ENCODE data around the gene GCHFR. TPM values are rescaled to one million over a fixed set of nuclear protein-coding genes. Genes with fewer than 3 reads are reported as not detected.

The GCHFR gene
- total RNA-seq, 2 experiments from 2014 or later: 25.9 to 29.1 TPM

- Mint-ChIP-seq H3K27me3 (no peaks in the 10 kb centered on the region), H3K4me1 (peaks cover 22% of the 10 kb centered on the region), H3K36me3 (no peaks in the 10 kb centered on the region), H3K4me3 (no peak overlapping the region), H3K9me3 (ENCODE audit: low read depth) (no peaks in the 10 kb centered on the region), H3K27ac (no peak overlapping the region)
- DNase-seq (no peak), ATAC-seq (no peak)
- CTCF ChIA-PET: interaction anchor here (0.7 to 1.4 kb wide), 2 partner anchors 10 to 16 kb away, joined by 3 to 5 read pairs; partner anchors contain the start of gene C15orf62
Observed at GRCh38 chr15:40759961-40760360, 3.9 kb upstream of the GCHFR start.

- peak; percentile 65 for DNase-seq
- Mint-ChIP-seq H3K9me3 (ENCODE audit: low read depth) (no peaks in the 10 kb centered on the region), H3K27ac (peak overlapping the region; percentile 91), H3K4me1 (peaks cover 33% of the 10 kb centered on the region), H3K4me3 (peak overlapping the region; percentile 81), H3K27me3 (no peaks in the 10 kb centered on the region), H3K36me3 (peaks cover 2% of the 10 kb centered on the region)
- CTCF ChIA-PET: interaction anchor here (1.0 to 5.4 kb wide), 6 partner anchors 9 to 110 kb away, joined by 3 to 26 read pairs (median 6); no protein-coding TSS in a partner anchor
- ATAC-seq: peak; percentile 5
Observed at GRCh38 chr15:40762919-40763800, 708 bp upstream of the GCHFR start.

- Mint-ChIP-seq H3K4me3 (peak overlapping the region; percentile 81), H3K36me3 (peaks cover 2% of the 10 kb centered on the region), H3K9me3 (ENCODE audit: low read depth) (no peaks in the 10 kb centered on the region), H3K4me1 (peaks cover 47% of the 10 kb centered on the region), H3K27me3 (no peaks in the 10 kb centered on the region), H3K27ac (peak overlapping the region; percentile 91)
- DNase-seq: no peak
- CTCF ChIA-PET: interaction anchor here (0.9 to 5.4 kb wide), 9 partner anchors 8 to 129 kb away, joined by 3 to 26 read pairs (median 6); no protein-coding TSS in a partner anchor
- ATAC-seq: no peak
Observed at GRCh38 chr15:40764629-40765103, 798 bp downstream of the GCHFR start.

- Mint-ChIP-seq H3K4me3 (no peak overlapping the region), H3K27ac (peak overlapping the region; percentile 91), H3K4me1 (peaks cover 51% of the 10 kb centered on the region), H3K27me3 (no peaks in the 10 kb centered on the region), H3K9me3 (ENCODE audit: low read depth) (no peaks in the 10 kb centered on the region), H3K36me3 (peaks cover 3% of the 10 kb centered on the region)
- ATAC-seq: no peak
- DNase-seq: no peak
- CTCF ChIA-PET: interaction anchor here (0.9 to 5.4 kb wide), 5 partner anchors 12 to 91 kb away, joined by 3 to 26 read pairs (median 6); no protein-coding TSS in a partner anchor
Observed at GRCh38 chr15:40766194-40766815, 2.4 kb downstream of the GCHFR start.

- H3K27ac Mint-ChIP-seq: no peak overlapping the region
- CTCF ChIA-PET: interaction anchor here (0.9 to 5.4 kb wide), 6 partner anchors 11 to 91 kb away, joined by 3 to 26 read pairs (median 4); no protein-coding TSS in a partner anchor
- H3K4me3 Mint-ChIP-seq: no peak overlapping the region
- no peak for DNase-seq
- H3K36me3 Mint-ChIP-seq: peaks cover 3% of the 10 kb centered on the region
- no peak for ATAC-seq
- no peaks in the 10 kb centered on the region for H3K27me3 Mint-ChIP-seq
- no peaks in the 10 kb centered on the region for H3K9me3 Mint-ChIP-seq (ENCODE audit: low read depth)
- H3K4me1 Mint-ChIP-seq: peaks cover 51% of the 10 kb centered on the region
Observed at GRCh38 chr15:40766906-40767837, 3.3 kb downstream of the GCHFR start.

GRCh38 chr15:40767838-40768500 lies 4.1 kb downstream of the GCHFR start:
- H3K27ac Mint-ChIP-seq: no peak overlapping the region
- H3K36me3 Mint-ChIP-seq: peaks cover 3% of the 10 kb centered on the region
- H3K9me3 Mint-ChIP-seq (ENCODE audit: low read depth): no peaks in the 10 kb centered on the region
- DNase-seq (no peak), ATAC-seq (no peak)
- H3K27me3 Mint-ChIP-seq: no peaks in the 10 kb centered on the region
- H3K4me1 Mint-ChIP-seq: peaks cover 50% of the 10 kb centered on the region
- no peak overlapping the region for H3K4me3 Mint-ChIP-seq
- CTCF ChIA-PET: interaction anchor here (0.9 to 1.4 kb wide), 4 partner anchors 16 to 36 kb away, joined by 3 to 5 read pairs (median 4); no protein-coding TSS in a partner anchor

- no peak for ATAC-seq
- no peaks in the 10 kb centered on the region for H3K27me3 Mint-ChIP-seq
- no peak overlapping the region for H3K4me3 Mint-ChIP-seq
- CTCF ChIA-PET: interaction anchor here (0.9 to 2.1 kb wide), 5 partner anchors 14 to 35 kb away, joined by 3 to 13 read pairs (median 4); no protein-coding TSS in a partner anchor
- H3K27ac Mint-ChIP-seq: peak overlapping the region; percentile 85
- H3K36me3 Mint-ChIP-seq: peaks cover 3% of the 10 kb centered on the region
- no peaks in the 10 kb centered on the region for H3K9me3 Mint-ChIP-seq (ENCODE audit: low read depth)
- H3K4me1 Mint-ChIP-seq: peaks cover 44% of the 10 kb centered on the region
- no peak for DNase-seq
Observed at GRCh38 chr15:40768521-40769273, 4.8 kb downstream of the GCHFR start.

- Mint-ChIP-seq H3K36me3 (peaks cover 3% of the 10 kb centered on the region), H3K4me3 (no peak within 1 kb of the TSS), H3K27ac (peak within 1 kb of the TSS; percentile 85), H3K9me3 (ENCODE audit: low read depth) (no peaks in the 10 kb centered on the region), H3K27me3 (no peaks in the 10 kb centered on the region), H3K4me1 (peaks cover 41% of the 10 kb centered on the region)
- ATAC-seq (peak; percentile 43), DNase-seq (peak; percentile 64)
- CTCF ChIA-PET: interaction anchor here (1.2 to 2.1 kb wide), 3 partner anchors 10 to 18 kb away, joined by 5 to 13 read pairs (median 5); no protein-coding TSS in a partner anchor
Observed at GRCh38 chr15:40769274-40770146, 5.6 kb downstream of the GCHFR start, which contains the start of gene C15orf62. Gene C15orf62, plus strand, starts transcription at chr15:40769980. Its CDS starts 516 bp downstream, at chr15:40770496.

- Mint-ChIP-seq H3K27ac (peak overlapping the region; percentile 63), H3K36me3 (peaks cover 7% of the 10 kb centered on the region), H3K9me3 (ENCODE audit: low read depth) (no peaks in the 10 kb centered on the region), H3K27me3 (no peaks in the 10 kb centered on the region), H3K4me3 (no peak overlapping the region), H3K4me1 (peaks cover 34% of the 10 kb centered on the region)
- CTCF ChIA-PET: interaction anchor here (1.2 to 2.1 kb wide), 2 partner anchors 11 to 12 kb away, joined by 5 to 13 read pairs; no protein-coding TSS in a partner anchor
- ATAC-seq (no peak), DNase-seq (no peak)
Observed at GRCh38 chr15:40770147-40770721, 6.4 kb downstream of the GCHFR start.

- CTCF ChIA-PET: no interaction called here
- Mint-ChIP-seq H3K4me1 (peaks cover 24% of the 10 kb centered on the region), H3K27me3 (no peaks in the 10 kb centered on the region), H3K4me3 (no peak overlapping the region), H3K36me3 (peaks cover 7% of the 10 kb centered on the region), H3K27ac (no peak overlapping the region), H3K9me3 (ENCODE audit: low read depth) (no peaks in the 10 kb centered on the region)
- ATAC-seq (no peak), DNase-seq (no peak)
Observed at GRCh38 chr15:40771242-40771641, 7.4 kb downstream of the GCHFR start.
